SK-N-SH treated with all-trans-retinoic acid at 6 μM for 48 hours (cell line): ENCODE results near the gene KCNH3.

Experiments used
- ATAC-seq: fragments of 200-7000 bp; cut with Tn5 transposase; 3 replicates; pipeline ENCODE4 v1.9.1; 2020; ENCODE audit warnings: mild to moderate bottlenecking, moderate library complexity
- ARNTL ChIP-seq: fragments of 450-650 bp; formaldehyde crosslinking; IDR thresholded peaks from 2 replicates; pipeline ENCODE4 v1.5.0; 2020; ENCODE audit warnings: low read depth, mild to moderate bottlenecking, moderate library complexity, borderline replicate concordance
- BACH2 ChIP-seq: fragments of 250-450 bp; sonication (Bioruptor Pico); IDR thresholded peaks from 2 replicates; pipeline ENCODE4 v1.9.0; 2021; ENCODE audit warnings: mild to moderate bottlenecking, borderline replicate concordance
- CSDC2 ChIP-seq: fragments of 250-450 bp; sonication (Bioruptor Pico); IDR thresholded peaks from 2 replicates; pipeline ENCODE4 v1.5.0; 2020; ENCODE audit warnings: mild to moderate bottlenecking, moderate library complexity
- ESRRG ChIP-seq: fragments of 250-450 bp; sonication (Bioruptor Pico); IDR thresholded peaks from 2 replicates; pipeline ENCODE4 v1.6.1; 2021; ENCODE audit warnings: mild to moderate bottlenecking
- GLIS3 ChIP-seq: fragments of 250-450 bp; sonication (Bioruptor Pico); IDR thresholded peaks from 2 replicates; pipeline ENCODE4 v1.5.0; 2020; ENCODE audit warnings: mild to moderate bottlenecking, moderate library complexity
- ISL1 ChIP-seq: fragments of 250-450 bp; sonication (Bioruptor Pico); IDR thresholded peaks from 2 replicates; pipeline ENCODE4 v2.1.2; 2022; ENCODE audit warnings: mild to moderate bottlenecking, moderate library complexity
- OSR1 ChIP-seq: fragments of 250-450 bp; sonication (Bioruptor Pico); IDR thresholded peaks from 2 replicates; pipeline ENCODE4 v1.8.0; 2022; ENCODE audit warnings: moderate library complexity, mild to moderate bottlenecking, inconsistent platforms
- PPARA ChIP-seq: fragments of 250-450 bp; sonication (Bioruptor Pico); IDR thresholded peaks from 2 replicates; pipeline ENCODE4 v1.5.0; 2020; ENCODE audit warnings: mild to moderate bottlenecking, borderline replicate concordance
- RARB ChIP-seq: fragments of 250-450 bp; sonication (Bioruptor Pico); IDR thresholded peaks from 2 replicates; pipeline ENCODE4 v1.8.0; 2021; ENCODE audit warnings: mild to moderate bottlenecking, moderate library complexity
- SNAI2 ChIP-seq: fragments of 250-450 bp; sonication (Bioruptor Pico); IDR thresholded peaks from 2 replicates; pipeline ENCODE4 v1.5.0; 2020; ENCODE audit warnings: mild to moderate bottlenecking, moderate library complexity
- TCF4 ChIP-seq: fragments of 250-450 bp; sonication (Bioruptor Pico); IDR thresholded peaks from 2 replicates; pipeline ENCODE4 v1.8.0; 2021; ENCODE audit warnings: mild to moderate bottlenecking, moderate library complexity, borderline replicate concordance
- TOX ChIP-seq: fragments of 250-450 bp; sonication (Bioruptor Pico); IDR thresholded peaks from 2 replicates; pipeline ENCODE4 v1.8.0; 2021; ENCODE audit warnings: mild to moderate bottlenecking, moderate library complexity, borderline replicate concordance
- ZC3H10 ChIP-seq: fragments of 250-450 bp; sonication (Bioruptor Pico); IDR thresholded peaks from 2 replicates; pipeline ENCODE4 v1.5.1; 2021; ENCODE audit warnings: mild to moderate bottlenecking, moderate library complexity
- ZFP3 ChIP-seq: fragments of 250-450 bp; sonication (Bioruptor Pico); IDR thresholded peaks from 2 replicates; pipeline ENCODE4 v1.5.0; 2020; ENCODE audit warnings: mild to moderate bottlenecking, moderate library complexity
- ZFP30 ChIP-seq: fragments of 450-650 bp; formaldehyde crosslinking; IDR thresholded peaks from 2 replicates; pipeline ENCODE4 v1.5.0; 2022; ENCODE audit warnings: mild to moderate bottlenecking, moderate library complexity
- ZNF565 ChIP-seq: fragments of 450-650 bp; formaldehyde crosslinking; conservative IDR thresholded peaks from 2 replicates; pipeline ENCODE4 v1.5.0; 2020; ENCODE audit warnings: low read depth, mild to moderate bottlenecking, moderate library complexity
- ZNF70 ChIP-seq: fragments of 450-650 bp; formaldehyde crosslinking; IDR thresholded peaks from 2 replicates; pipeline ENCODE4 v1.5.0; 2020; ENCODE audit warnings: mild to moderate bottlenecking, moderate library complexity
- ZNF8 ChIP-seq: fragments of 450-650 bp; formaldehyde crosslinking; IDR thresholded peaks from 2 replicates; pipeline ENCODE4 v1.5.0; 2020; ENCODE audit warnings: mild to moderate bottlenecking, moderate library complexity
- TF ChIP-seq, protein P1 (sequence below): fragments of 250-450 bp; sonication (Bioruptor Pico); IDR thresholded peaks from 2 replicates; pipeline ENCODE4 v1.5.1; 2020; ENCODE audit warnings: low read depth, mild to moderate bottlenecking, moderate library complexity
- TF ChIP-seq, protein P2 (sequence below): fragments of 250-450 bp; sonication (Bioruptor Pico); IDR thresholded peaks from 2 replicates; pipeline ENCODE4 v1.5.1; 2021; ENCODE audit warnings: mild to moderate bottlenecking, moderate library complexity
- TF ChIP-seq, protein P3 (sequence below): fragments of 250-450 bp; sonication (Bioruptor Pico); IDR thresholded peaks from 2 replicates; pipeline ENCODE4 v1.8.0; 2020; ENCODE audit warnings: mild to moderate bottlenecking, moderate library complexity, borderline replicate concordance
- TF ChIP-seq, protein P4 (sequence below): fragments of 250-450 bp; sonication (Bioruptor Pico); IDR thresholded peaks from 2 replicates; pipeline ENCODE4 v1.5.0; 2020; ENCODE audit warnings: mild to moderate bottlenecking, moderate library complexity
- TF ChIP-seq, protein P5 (sequence below): fragments of 250-450 bp; sonication (Bioruptor Pico); IDR thresholded peaks from 2 replicates; pipeline ENCODE4 v1.8.0; 2021; ENCODE audit warnings: low read depth, mild to moderate bottlenecking, moderate library complexity, borderline replicate concordance

KCNH3 gene

DNA sequence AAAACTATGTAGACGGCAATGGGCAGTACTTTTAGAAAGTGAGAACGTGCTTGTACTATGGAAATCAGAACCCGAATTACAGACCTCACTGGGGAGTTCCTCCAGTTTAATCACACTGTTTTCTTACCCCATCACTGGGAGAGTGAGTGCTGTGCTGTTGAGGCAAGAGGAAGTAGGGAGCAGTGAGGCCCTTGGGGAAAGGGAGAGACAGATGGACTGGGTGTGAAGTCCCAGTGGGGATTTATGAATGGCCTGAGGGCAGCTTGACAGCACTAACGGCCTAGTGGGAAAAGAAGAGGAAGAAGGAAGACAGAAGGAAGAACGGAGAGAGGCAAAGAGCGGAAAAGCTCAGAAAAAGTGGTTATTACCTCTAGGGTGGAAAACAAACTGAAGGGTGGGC lies 23.4 kb downstream of the KCNH3 start:
- no peak for ATAC-seq
- TF ChIP-seq, protein P1, sequence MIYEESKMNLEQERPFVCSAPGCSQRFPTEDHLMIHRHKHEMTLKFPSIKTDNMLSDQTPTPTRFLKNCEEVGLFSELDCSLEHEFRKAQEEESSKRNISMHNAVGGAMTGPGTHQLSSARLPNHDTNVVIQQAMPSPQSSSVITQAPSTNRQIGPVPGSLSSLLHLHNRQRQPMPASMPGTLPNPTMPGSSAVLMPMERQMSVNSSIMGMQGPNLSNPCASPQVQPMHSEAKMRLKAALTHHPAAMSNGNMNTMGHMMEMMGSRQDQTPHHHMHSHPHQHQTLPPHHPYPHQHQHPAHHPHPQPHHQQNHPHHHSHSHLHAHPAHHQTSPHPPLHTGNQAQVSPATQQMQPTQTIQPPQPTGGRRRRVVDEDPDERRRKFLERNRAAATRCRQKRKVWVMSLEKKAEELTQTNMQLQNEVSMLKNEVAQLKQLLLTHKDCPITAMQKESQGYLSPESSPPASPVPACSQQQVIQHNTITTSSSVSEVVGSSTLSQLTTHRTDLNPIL (CRISPR knock-in tag): no peak
- TF ChIP-seq BACH2 (no peak), ZC3H10 (CRISPR knock-in tag) (no peak), SNAI2 (no peak), PPARA (CRISPR knock-in tag) (no peak), ISL1 (CRISPR knock-in tag) (no peak), ZFP30 (CRISPR knock-in tag) (no peak), CSDC2 (no peak), ZNF70 (no peak), ESRRG (CRISPR knock-in tag) (no peak), RARB (CRISPR knock-in tag) (no peak), ZNF565 (CRISPR knock-in tag) (no peak), ZNF8 (CRISPR knock-in tag) (no peak), ZFP3 (CRISPR knock-in tag) (no peak), TCF4 (no peak)
- TF ChIP-seq, protein P2, sequence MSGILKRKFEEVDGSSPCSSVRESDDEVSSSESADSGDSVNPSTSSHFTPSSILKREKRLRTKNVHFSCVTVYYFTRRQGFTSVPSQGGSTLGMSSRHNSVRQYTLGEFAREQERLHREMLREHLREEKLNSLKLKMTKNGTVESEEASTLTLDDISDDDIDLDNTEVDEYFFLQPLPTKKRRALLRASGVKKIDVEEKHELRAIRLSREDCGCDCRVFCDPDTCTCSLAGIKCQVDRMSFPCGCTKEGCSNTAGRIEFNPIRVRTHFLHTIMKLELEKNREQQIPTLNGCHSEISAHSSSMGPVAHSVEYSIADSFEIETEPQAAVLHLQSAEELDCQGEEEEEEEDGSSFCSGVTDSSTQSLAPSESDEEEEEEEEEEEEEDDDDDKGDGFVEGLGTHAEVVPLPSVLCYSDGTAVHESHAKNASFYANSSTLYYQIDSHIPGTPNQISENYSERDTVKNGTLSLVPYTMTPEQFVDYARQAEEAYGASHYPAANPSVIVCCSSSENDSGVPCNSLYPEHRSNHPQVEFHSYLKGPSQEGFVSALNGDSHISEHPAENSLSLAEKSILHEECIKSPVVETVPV (CRISPR knock-in tag): no peak
- TF ChIP-seq, protein P3, sequence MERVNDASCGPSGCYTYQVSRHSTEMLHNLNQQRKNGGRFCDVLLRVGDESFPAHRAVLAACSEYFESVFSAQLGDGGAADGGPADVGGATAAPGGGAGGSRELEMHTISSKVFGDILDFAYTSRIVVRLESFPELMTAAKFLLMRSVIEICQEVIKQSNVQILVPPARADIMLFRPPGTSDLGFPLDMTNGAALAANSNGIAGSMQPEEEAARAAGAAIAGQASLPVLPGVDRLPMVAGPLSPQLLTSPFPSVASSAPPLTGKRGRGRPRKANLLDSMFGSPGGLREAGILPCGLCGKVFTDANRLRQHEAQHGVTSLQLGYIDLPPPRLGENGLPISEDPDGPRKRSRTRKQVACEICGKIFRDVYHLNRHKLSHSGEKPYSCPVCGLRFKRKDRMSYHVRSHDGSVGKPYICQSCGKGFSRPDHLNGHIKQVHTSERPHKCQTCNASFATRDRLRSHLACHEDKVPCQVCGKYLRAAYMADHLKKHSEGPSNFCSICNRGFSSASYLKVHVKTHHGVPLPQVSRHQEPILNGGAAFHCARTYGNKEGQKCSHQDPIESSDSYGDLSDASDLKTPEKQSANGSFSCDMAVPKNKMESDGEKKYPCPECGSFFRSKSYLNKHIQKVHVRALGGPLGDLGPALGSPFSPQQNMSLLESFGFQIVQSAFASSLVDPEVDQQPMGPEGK (CRISPR knock-in tag): no peak

DNA sequence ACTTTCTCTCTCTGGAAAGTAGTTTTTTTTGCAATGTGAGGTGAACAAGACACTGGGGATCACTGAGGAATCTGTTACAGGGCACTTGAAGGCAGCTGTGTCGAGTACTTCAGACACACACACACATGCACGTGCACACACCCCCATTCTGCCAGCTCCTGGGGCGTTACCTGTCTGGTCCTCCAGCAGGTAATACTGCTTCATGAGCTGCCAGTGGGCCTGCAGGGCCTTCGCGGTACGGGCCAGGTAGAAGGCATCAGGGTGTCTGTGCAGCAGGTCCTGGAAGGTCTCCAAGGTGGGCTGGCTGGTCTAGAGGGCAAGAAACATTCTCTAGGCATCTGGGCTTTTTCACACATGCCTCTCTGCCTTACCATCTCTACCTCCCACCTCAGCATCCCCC lies 24.0 kb downstream of the KCNH3 start:
- TF ChIP-seq, protein P4, sequence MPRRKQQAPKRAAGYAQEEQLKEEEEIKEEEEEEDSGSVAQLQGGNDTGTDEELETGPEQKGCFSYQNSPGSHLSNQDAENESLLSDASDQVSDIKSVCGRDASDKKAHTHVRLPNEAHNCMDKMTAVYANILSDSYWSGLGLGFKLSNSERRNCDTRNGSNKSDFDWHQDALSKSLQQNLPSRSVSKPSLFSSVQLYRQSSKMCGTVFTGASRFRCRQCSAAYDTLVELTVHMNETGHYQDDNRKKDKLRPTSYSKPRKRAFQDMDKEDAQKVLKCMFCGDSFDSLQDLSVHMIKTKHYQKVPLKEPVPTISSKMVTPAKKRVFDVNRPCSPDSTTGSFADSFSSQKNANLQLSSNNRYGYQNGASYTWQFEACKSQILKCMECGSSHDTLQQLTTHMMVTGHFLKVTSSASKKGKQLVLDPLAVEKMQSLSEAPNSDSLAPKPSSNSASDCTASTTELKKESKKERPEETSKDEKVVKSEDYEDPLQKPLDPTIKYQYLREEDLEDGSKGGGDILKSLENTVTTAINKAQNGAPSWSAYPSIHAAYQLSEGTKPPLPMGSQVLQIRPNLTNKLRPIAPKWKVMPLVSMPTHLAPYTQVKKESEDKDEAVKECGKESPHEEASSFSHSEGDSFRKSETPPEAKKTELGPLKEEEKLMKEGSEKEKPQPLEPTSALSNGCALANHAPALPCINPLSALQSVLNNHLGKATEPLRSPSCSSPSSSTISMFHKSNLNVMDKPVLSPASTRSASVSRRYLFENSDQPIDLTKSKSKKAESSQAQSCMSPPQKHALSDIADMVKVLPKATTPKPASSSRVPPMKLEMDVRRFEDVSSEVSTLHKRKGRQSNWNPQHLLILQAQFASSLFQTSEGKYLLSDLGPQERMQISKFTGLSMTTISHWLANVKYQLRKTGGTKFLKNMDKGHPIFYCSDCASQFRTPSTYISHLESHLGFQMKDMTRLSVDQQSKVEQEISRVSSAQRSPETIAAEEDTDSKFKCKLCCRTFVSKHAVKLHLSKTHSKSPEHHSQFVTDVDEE (CRISPR knock-in tag): no peak
- no peak for TF ChIP-seq PPARA (CRISPR knock-in tag)
- TF ChIP-seq, protein P5, sequence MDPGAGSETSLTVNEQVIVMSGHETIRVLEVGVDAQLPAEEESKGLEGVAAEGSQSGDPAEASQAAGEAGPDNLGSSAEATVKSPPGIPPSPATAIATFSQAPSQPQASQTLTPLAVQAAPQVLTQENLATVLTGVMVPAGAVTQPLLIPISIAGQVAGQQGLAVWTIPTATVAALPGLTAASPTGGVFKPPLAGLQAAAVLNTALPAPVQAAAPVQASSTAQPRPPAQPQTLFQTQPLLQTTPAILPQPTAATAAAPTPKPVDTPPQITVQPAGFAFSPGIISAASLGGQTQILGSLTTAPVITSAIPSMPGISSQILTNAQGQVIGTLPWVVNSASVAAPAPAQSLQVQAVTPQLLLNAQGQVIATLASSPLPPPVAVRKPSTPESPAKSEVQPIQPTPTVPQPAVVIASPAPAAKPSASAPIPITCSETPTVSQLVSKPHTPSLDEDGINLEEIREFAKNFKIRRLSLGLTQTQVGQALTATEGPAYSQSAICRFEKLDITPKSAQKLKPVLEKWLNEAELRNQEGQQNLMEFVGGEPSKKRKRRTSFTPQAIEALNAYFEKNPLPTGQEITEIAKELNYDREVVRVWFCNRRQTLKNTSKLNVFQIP (CRISPR knock-in tag): no peak
- TF ChIP-seq ZFP30 (CRISPR knock-in tag): no peak
- no peak for ATAC-seq

DNA sequence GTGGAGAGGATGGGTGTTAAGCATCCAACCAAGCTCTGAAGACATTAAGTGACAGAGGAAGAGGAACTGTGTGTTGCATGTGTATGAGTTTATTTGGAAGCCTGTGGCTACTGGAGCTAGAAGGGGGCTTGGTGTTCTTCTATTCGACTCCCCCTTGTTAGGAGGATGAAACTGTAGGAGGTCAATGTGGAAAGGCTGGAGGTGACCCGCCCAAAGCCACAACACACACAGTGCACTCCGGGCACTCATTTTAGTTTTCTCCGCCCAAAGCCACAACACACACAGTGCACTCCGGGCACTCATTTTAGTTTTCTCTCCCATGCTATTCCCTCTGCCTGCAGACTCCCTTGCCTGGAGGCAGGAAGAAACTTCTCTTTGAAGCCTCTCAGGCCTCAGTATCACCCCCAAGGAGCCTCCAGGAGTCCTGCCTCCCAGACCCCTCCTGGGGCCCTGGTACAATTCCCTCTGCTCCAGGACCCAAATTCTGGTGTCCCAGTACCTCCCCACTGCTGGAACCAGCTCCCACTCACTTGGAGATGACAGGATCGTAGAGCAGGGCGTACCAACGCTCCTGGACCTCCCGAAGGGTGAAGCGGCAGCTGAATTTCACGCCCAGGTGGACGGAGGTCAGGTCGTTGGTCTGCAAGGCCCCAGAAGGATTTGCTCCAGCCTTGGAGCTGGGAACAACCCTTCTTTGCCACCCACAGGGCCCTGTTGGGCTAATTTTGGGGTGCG lies 25.3 kb downstream of the KCNH3 start:
- ATAC-seq: no peak
- TF ChIP-seq, protein P3 (CRISPR knock-in tag): no peak
- TF ChIP-seq OSR1 (CRISPR knock-in tag): no peak
- TF ChIP-seq, protein P2 (CRISPR knock-in tag): no peak
- no peak for TF ChIP-seq GLIS3 (CRISPR knock-in tag)
- TF ChIP-seq, protein P1 (CRISPR knock-in tag): no peak
- no peak for TF ChIP-seq ISL1 (CRISPR knock-in tag)
- TF ChIP-seq ZNF565 (CRISPR knock-in tag): no peak
- no peak for TF ChIP-seq CSDC2
- TF ChIP-seq TOX (CRISPR knock-in tag): no peak
- TF ChIP-seq ZFP30 (CRISPR knock-in tag): no peak
- no peak for TF ChIP-seq SNAI2
- no peak for TF ChIP-seq PPARA (CRISPR knock-in tag)
- no peak for TF ChIP-seq ARNTL
